A673 (cell line): ENCODE data around the gene FNBP1.

Experiments
- EZH2 ChIP-seq: fragments of 200-600 bp; sonication (generic); IDR thresholded peaks from 2 replicates; pipeline ENCODE4 v1.6.1; 2017; ENCODE audit warnings: borderline replicate concordance, low read depth, mild to moderate bottlenecking, mixed read lengths, antibody characterized with exemption, low read length; ENCODE audit not compliant: poor library complexity, severe bottlenecking
- TF ChIP-seq, protein P1 (sequence below): fragments of 300-800, 200-600 bp; sonication (generic); conservative IDR thresholded peaks from 2 replicates; pipeline ENCODE4 v1.5.1; 2017; ENCODE audit warnings: low read depth, mild to moderate bottlenecking, antibody characterized with exemption, low read length, moderate library complexity, mixed read lengths

GRCh38 chr9:130041648-130042405 lies 1.2 kb downstream of the FNBP1 start:
- TF ChIP-seq, protein P1, sequence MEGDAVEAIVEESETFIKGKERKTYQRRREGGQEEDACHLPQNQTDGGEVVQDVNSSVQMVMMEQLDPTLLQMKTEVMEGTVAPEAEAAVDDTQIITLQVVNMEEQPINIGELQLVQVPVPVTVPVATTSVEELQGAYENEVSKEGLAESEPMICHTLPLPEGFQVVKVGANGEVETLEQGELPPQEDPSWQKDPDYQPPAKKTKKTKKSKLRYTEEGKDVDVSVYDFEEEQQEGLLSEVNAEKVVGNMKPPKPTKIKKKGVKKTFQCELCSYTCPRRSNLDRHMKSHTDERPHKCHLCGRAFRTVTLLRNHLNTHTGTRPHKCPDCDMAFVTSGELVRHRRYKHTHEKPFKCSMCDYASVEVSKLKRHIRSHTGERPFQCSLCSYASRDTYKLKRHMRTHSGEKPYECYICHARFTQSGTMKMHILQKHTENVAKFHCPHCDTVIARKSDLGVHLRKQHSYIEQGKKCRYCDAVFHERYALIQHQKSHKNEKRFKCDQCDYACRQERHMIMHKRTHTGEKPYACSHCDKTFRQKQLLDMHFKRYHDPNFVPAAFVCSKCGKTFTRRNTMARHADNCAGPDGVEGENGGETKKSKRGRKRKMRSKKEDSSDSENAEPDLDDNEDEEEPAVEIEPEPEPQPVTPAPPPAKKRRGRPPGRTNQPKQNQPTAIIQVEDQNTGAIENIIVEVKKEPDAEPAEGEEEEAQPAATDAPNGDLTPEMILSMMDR: no peak
- TF ChIP-seq EZH2: no peak
